Activated naive CD8-positive, alpha-beta T cell treated with anti-CD3 and anti-CD28 coated beads for 36 hours (primary cell): ENCODE measurements around the gene ESPL1. TPM values are rescaled to one million over a fixed set of nuclear protein-coding genes. Genes with fewer than 3 reads are reported as not detected.

Experiments
- DNase-seq: peaks from one replicate; pipeline ENCODE4 v3.0.0; 2021
- H3K27ac Mint-ChIP-seq: one replicate; pipeline ENCODE4 v1.8.0; 2022; ENCODE audit warnings: mild to moderate bottlenecking, moderate library complexity, mixed read lengths
- H3K27me3 Mint-ChIP-seq: one replicate; pipeline ENCODE4 v1.8.0; 2022; ENCODE audit warnings: mild to moderate bottlenecking, mixed read lengths
- H3K36me3 Mint-ChIP-seq: one replicate; pipeline ENCODE4 v1.8.0; 2021; ENCODE audit warnings: mild to moderate bottlenecking, mixed read lengths
- H3K4me1 Mint-ChIP-seq: one replicate; pipeline ENCODE4 v1.8.0; 2021; ENCODE audit warnings: mixed read lengths
- H3K4me3 Mint-ChIP-seq: one replicate; pipeline ENCODE4 v1.8.0; 2022; ENCODE audit warnings: mild to moderate bottlenecking, moderate library complexity, mixed read lengths
- H3K9me3 Mint-ChIP-seq: one replicate; pipeline ENCODE4 v1.8.0; 2022; ENCODE audit warnings: mixed read lengths
- total RNA-seq, 2 experiments: library from RNA; stranded (reverse); gene quantifications; one replicate each; pipeline ENCODE4 v1.2.3, GENCODE V29; 2021

ESPL1 gene
- total RNA-seq, 2 experiments from 2014 or later = 66.3 to 67.7 TPM

DNA sequence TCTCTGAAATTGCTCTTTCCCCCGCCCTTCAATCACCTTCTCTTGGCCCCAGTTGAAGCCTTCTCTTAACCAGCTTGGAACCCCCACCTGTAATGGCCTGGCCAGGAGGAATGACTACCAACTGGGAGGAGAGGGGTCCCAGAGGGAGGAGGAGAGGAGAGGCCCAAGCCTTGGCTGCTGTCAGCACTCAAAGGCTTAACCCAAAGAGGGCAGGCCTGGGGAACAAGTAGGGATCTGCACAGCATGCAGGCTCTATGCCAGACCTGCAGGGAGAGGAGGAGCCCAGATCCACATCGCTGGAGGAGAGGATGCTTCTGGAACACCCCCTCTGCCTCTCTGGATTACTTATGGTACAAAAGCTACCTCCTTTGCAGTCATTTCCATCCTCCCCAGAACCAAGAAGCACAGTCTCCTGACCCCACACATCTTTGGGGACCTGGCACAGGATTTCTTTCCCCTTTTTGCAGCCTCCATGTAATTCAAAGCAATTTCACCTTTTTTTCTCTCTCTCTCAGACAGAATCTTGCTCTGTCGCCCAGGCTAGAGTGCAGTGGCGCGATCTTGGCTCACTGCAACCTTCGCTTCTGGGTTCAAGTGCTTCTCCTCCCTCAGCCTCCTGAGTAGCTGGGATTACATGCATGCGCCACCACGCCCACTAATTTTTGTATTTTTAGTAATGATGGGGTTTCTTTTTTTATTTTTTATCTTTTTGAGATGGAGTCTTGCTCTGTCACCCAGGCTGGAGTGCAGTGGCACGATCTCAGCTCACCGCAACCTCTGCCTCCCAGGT lies 42.3 kb upstream of the ESPL1 start:
- Mint-ChIP-seq H3K4me3 (no peak overlapping the region), H3K9me3 (no peaks in the 10 kb centered on the region), H3K27ac (peak overlapping the region; percentile 87), H3K36me3 (peaks cover 10% of the 10 kb centered on the region), H3K4me1 (peaks cover 58% of the 10 kb centered on the region), H3K27me3 (no peaks in the 10 kb centered on the region)
- DNase-seq = no peak

DNA sequence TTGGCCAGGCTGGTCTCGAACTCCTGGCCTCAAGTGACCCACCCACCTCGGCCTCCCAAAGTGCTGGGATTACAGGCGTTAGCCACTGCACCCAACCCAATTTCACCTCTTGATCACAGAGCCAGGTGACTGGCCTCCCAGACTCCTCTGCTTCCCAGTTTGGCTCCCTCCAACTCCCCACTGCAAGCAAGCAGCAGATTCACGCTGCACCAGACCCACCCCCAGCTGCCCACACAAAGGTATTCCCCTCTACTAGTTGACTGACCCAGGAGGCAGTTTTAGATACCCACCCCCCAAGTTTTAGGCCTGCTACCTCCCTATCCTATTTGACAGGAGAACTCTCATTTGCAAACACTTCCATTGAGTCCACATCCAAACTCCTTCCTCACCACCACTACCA lies 41.3 kb upstream of the ESPL1 start:
- H3K27ac Mint-ChIP-seq = no peak overlapping the region
- no peaks in the 10 kb centered on the region for H3K27me3 Mint-ChIP-seq
- peaks cover 59% of the 10 kb centered on the region for H3K4me1 Mint-ChIP-seq
- H3K4me3 Mint-ChIP-seq = no peak overlapping the region
- H3K36me3 Mint-ChIP-seq = peaks cover 10% of the 10 kb centered on the region
- DNase-seq = no peak
- no peaks in the 10 kb centered on the region for H3K9me3 Mint-ChIP-seq

DNA sequence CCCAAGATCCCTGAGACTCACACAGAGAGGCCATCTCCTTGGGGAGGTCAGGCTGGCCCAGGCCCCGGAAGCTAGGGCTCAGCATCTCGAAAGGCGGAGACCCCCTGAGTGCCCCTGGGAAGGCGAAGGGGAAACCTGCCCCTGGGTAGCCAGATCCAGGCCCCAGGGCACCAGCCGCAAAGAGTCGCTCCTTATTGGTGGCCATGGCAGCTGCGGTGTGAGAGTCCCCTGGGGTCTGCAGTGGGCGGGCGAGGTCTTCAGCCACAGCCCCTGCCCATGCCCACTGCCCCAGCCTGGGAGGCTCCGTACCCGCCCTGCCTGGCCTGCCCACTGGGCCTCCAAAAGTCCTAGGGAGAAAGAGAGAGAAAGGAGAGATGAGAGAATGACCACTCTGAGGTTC lies 40.8 kb upstream of the ESPL1 start:
- Mint-ChIP-seq H3K4me1 (peaks cover 57% of the 10 kb centered on the region), H3K27me3 (no peaks in the 10 kb centered on the region), H3K36me3 (peaks cover 10% of the 10 kb centered on the region), H3K9me3 (no peaks in the 10 kb centered on the region), H3K4me3 (no peak overlapping the region), H3K27ac (no peak overlapping the region)
- DNase-seq = no peak

DNA sequence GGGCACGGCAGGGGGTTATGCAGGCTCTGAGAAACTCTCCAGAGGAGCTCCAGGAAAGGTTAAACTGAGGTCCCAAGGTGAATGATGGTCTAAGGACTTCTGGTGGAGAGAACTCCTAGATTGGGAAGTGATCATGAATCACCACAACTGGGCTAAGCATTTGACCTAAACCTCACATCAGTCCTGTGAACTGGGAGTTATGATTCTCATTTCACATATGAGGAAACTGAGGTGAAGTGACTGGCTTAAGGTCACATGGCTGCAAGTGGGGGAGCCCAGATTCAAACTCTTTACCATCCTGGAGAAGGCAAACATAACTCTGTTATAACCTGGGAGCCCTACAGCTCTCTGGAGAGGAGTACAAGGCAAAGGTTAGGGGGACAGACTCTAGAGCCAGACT lies 40.3 kb upstream of the ESPL1 start:
- H3K9me3 Mint-ChIP-seq = no peaks in the 10 kb centered on the region
- peaks cover 57% of the 10 kb centered on the region for H3K4me1 Mint-ChIP-seq
- no peak for DNase-seq
- peaks cover 10% of the 10 kb centered on the region for H3K36me3 Mint-ChIP-seq
- no peaks in the 10 kb centered on the region for H3K27me3 Mint-ChIP-seq
- H3K27ac Mint-ChIP-seq = no peak overlapping the region
- H3K4me3 Mint-ChIP-seq = no peak overlapping the region

DNA sequence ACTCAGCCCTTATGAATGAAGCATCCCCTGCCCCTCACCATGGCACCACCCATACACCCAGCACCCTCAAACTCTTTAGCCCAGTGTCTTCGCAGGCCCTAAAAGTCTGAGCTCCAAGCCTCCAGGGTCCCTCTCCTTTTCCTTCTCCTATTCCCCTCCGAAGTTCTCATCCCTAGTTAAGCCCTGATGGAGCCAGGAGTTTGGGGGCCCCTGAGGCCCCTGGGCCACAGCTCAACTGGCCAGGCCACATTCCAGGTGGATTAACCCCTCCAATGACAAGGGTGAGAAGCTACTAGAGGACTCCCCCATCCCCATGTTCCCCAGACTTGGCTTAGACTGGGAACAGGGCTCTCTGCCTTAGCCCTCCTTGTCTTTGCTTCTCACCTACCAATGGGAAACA lies 38.6 kb upstream of the ESPL1 start:
- Mint-ChIP-seq H3K36me3 (peaks cover 10% of the 10 kb centered on the region), H3K4me1 (peaks cover 55% of the 10 kb centered on the region), H3K27me3 (no peaks in the 10 kb centered on the region), H3K9me3 (no peaks in the 10 kb centered on the region), H3K27ac (no peak overlapping the region), H3K4me3 (peak overlapping the region; percentile 13)
- DNase-seq = no peak

DNA sequence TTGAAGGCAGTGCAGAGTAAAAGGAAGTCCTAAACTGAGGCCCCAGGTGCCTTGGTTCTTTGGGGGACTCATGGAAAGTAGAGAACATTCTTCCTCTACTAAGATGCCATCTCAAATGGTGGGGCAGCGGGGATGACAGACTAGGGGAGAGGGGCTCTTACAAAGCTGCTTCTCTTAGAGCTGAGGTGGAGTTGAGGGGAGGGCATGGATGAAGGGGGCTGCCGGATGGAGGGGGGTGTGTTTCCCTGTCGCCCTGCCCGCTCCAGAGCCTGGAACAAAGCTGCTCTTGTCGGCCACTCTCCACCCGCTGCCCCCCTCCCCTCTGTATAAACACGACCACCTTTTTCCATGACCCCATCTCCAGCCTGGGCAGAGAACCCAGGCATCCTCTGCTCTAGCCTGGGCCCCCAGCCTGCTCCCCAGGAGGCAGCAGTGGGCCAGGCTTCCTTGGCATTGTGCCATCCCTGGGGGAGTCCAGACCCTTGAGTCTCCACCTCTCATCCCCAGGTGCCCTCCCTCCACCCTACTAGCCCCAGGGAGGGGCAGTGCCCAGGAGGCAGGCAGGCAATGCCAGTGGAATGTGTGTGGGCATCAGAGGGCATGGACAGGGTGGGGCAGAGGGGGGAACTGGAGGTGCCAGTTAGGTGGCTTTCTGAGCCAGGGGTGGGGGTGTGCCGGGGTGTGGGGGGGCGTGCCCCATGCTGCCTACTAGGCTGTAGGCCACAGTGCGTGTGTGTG lies 37.8 kb upstream of the ESPL1 start:
- DNase-seq = no peak
- H3K9me3 Mint-ChIP-seq = no peaks in the 10 kb centered on the region
- H3K27me3 Mint-ChIP-seq = no peaks in the 10 kb centered on the region
- H3K4me3 Mint-ChIP-seq = peak overlapping the region; percentile 13
- H3K4me1 Mint-ChIP-seq = peaks cover 55% of the 10 kb centered on the region
- H3K27ac Mint-ChIP-seq = no peak overlapping the region
- peaks cover 6% of the 10 kb centered on the region for H3K36me3 Mint-ChIP-seq

DNA sequence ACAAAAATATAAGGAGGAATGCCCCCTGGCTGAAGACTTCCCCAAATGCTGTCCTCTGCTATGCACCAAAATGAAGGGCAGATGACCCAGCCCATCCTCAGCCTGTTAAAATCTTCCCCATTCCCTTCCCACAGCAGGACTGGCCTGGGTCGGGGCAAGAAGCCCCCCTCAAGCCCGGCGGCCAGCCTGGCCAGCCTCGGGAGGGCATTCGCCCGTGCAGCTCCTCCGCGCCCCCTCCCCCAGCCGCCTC lies 36.5 kb upstream of the ESPL1 start:
- H3K4me1 Mint-ChIP-seq = peaks cover 61% of the 10 kb centered on the region
- no peaks in the 10 kb centered on the region for H3K9me3 Mint-ChIP-seq
- peaks cover 4% of the 10 kb centered on the region for H3K36me3 Mint-ChIP-seq
- no peaks in the 10 kb centered on the region for H3K27me3 Mint-ChIP-seq
- peak overlapping the region; percentile 72 for H3K4me3 Mint-ChIP-seq
- H3K27ac Mint-ChIP-seq = peak overlapping the region; percentile 14
- DNase-seq = no peak

DNA sequence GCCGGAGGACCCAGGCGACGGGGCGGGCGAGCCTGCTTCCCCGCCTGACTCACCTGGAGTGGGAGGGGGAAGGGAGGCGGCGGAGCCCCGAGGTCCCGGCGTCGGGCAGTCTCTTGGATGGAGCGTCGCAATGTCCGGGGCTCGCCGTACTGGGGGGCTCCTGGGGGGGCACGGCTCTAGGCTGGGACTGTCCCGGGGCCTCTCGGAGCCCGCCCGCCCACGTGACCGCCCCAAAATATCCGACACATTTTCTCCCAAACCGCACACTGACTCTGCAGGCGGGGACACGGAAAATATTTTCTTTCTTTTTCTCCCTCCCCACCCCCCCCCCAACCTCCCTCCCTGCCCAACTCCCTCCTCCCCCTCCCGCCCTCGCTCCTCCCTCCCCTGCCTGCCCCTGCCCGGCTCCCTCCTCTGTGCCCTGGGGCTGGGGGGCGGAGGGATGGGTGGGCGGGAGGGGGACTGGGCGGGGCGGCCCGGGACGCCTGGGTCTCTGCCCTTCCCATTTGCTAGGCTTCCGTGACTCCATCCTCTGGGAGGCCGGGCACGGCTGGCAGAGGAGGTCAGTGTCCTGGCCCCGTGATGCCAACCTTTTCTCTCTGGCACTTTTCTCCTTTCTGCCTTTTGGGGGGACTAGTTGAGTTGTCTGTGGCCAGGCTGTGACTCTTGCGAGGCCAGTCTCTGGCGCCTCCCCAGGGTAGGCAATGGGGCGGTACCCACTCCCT lies 36.0 kb upstream of the ESPL1 start, which contains the start of gene RARG:
RARG (minus strand) TSS at position 289 of the 725 bp plus-strand sequence. CDS start 4,664 bp downstream, outside the sequence.
- H3K27ac Mint-ChIP-seq = peak within 1 kb of the TSS; percentile 79
- H3K4me1 Mint-ChIP-seq = peaks cover 62% of the 10 kb centered on the region
- H3K36me3 Mint-ChIP-seq = peaks cover under 1% of the 10 kb centered on the region
- DNase-seq = peak; percentile 75
- no peaks in the 10 kb centered on the region for H3K27me3 Mint-ChIP-seq
- peak within 1 kb of the TSS; percentile 83 for H3K4me3 Mint-ChIP-seq
- no peaks in the 10 kb centered on the region for H3K9me3 Mint-ChIP-seq

DNA sequence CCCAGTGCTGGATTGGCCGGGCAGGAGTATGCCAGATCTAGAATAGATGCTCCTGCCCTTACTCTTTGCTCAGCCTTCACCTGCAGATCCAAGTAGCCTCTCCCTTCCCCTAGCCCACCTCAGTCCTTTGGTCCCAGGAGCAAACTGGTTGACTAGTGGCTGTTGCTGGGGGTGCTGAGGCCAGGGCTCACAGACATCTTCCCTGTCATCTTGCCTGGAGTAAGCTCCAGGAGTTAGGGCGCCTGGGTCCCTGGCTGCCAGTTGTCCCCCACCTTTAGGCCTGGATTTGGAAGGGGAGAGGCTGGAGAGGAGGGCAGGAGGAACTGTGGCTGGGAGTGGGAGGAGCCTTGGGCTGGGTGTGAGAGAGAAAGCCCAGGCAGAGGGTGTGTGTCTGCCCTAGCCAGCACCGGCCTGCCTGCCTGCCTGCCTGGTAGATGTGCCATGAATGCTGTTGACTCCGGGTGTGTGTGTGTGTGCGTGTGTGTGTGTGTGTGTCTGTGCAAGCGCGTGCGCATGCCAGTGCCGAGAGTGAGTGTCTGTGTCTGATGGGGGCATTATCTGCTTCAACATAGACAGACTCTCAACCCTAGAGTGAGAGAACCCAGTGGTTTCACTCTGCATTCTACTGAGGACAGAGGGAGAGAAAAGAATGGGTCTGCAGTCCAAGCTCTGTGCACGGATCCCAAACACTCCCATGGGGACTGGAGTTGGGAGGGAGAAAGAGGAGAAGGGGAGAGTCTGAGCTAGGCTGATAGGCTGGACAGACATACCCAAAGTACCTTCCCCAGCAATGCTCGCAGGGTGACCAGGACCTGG lies 35.2 kb upstream of the ESPL1 start:
- DNase-seq = peak; percentile 53
- no peaks in the 10 kb centered on the region for H3K9me3 Mint-ChIP-seq
- H3K27me3 Mint-ChIP-seq = no peaks in the 10 kb centered on the region
- H3K4me3 Mint-ChIP-seq = peak overlapping the region; percentile 83
- H3K36me3 Mint-ChIP-seq = no peaks in the 10 kb centered on the region
- peak overlapping the region; percentile 79 for H3K27ac Mint-ChIP-seq
- peaks cover 64% of the 10 kb centered on the region for H3K4me1 Mint-ChIP-seq

DNA sequence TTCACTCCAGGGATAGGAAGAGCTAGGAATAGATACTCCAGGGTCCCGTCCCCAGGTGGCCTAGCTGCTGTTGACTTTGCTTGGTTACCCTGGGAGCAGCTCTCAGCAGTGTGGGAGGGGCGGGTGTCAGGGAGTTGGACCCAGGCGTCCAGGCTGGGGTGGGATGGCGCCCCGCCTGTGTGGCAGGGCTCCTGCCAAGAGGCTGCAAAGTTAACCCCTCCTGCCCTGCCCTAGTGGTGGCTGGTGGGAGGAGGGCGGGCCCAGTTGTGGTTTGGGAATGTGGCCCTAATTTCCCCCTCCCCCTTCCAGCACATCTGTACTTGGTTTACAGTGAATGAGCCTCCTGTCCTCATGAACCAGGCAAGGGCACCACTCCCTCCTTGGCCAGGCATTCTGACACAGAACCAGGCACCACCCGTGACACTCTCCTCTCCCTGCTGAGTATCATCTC lies 34.4 kb upstream of the ESPL1 start:
- H3K4me3 Mint-ChIP-seq = peak overlapping the region; percentile 83
- H3K27ac Mint-ChIP-seq = no peak overlapping the region
- H3K4me1 Mint-ChIP-seq = peaks cover 59% of the 10 kb centered on the region

DNA sequence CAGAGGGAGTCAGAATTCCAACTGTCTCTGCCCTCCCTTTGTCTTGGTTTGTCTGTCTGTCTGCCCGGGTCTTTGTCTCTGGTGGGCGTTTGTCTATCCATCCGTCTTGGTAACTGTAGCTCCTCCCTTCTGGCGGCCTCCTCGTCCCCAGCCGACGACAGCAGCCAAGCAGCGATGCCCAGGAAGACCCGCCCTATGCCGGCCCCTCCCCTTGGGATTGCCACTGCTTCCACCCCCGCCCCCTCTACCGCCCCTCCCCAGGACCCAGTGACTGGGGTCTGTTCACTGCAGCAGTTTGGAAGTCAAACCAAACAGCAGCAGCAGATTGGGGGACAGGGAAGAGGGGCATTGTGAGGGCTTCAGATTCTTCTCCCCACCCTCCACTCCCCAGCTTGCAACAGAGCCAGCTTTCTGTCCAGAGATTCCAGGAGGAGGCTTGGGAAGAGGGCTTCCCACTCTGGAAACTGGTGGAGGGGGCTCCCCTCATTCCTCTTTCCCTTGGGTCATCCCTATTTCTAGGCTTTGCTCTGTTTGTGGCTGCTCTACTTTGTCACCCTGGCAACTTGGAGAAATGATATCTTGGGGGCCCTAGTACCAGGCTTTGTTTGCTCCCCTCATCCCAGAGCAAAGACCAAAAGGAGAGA lies 33.7 kb upstream of the ESPL1 start:
- no peak overlapping the region for H3K4me3 Mint-ChIP-seq
- no peaks in the 10 kb centered on the region for H3K36me3 Mint-ChIP-seq
- no peak for DNase-seq
- H3K27ac Mint-ChIP-seq = no peak overlapping the region
- no peaks in the 10 kb centered on the region for H3K27me3 Mint-ChIP-seq
- peaks cover 59% of the 10 kb centered on the region for H3K4me1 Mint-ChIP-seq
- H3K9me3 Mint-ChIP-seq = no peaks in the 10 kb centered on the region

More for the DNA sequence above, 34.4 kb upstream of the ESPL1 start:
- no peak for DNase-seq
- no peaks in the 10 kb centered on the region for H3K9me3 Mint-ChIP-seq
- H3K27me3 Mint-ChIP-seq = no peaks in the 10 kb centered on the region
- H3K36me3 Mint-ChIP-seq = no peaks in the 10 kb centered on the region

DNA sequence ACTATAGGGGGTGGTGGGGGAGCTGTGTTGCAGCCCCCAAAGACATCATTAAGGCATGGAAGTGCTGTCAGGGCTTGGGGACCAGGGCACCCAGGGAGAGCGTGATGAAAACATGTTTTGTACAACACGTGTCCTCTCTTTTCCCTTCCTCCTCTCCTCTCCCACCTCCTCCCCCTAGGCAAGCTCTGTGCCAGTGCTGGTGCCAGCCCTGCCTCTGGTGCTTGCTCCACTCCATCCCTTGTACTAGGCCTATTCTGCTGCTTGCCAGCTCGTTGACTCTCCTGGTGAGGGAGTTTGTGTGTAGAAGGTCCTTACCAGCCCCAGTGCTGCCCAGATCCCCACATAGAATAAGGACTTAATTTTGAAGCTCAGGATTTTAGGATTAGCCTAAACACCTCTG lies 32.9 kb upstream of the ESPL1 start:
- Mint-ChIP-seq H3K27ac (no peak overlapping the region), H3K36me3 (no peaks in the 10 kb centered on the region), H3K4me1 (peaks cover 53% of the 10 kb centered on the region), H3K27me3 (no peaks in the 10 kb centered on the region), H3K4me3 (no peak overlapping the region), H3K9me3 (no peaks in the 10 kb centered on the region)
- DNase-seq = no peak

DNA sequence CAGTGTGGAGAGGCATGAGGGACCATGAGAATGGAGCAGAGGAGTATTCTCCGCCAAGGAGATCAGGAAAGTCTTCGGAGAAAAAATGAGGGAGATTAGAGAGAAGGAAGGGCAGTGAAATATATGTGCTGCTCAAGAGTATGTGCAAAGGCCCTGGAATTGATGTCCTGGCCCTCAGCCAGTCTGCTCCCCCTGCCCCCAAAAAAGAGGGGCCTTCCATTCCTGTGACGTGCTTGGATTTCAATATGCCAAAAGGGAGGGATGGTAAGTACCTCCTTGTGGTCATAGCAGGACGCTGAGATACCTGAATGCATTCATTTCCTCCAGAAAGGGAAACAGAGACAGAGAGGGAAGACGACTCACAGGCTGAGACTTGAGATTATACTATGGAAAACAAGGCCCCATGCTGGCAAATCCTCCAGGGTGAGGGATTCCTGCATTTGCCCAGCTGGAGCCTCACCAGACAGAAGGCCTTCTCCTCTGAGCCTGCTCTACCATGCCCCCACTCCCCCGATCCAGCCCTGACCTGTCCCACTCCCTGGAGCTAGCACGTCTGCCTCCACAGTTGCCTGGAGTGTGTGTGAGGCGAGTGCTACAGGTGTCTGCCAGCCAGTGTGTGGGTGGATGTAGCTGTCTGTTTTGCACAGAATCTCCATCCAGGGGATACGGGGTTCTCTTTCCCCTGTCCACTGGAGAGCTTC lies 32.2 kb upstream of the ESPL1 start:
- H3K9me3 Mint-ChIP-seq = no peaks in the 10 kb centered on the region
- H3K27ac Mint-ChIP-seq = peak overlapping the region; percentile 77
- no peaks in the 10 kb centered on the region for H3K36me3 Mint-ChIP-seq
- no peak for DNase-seq
- peaks cover 51% of the 10 kb centered on the region for H3K4me1 Mint-ChIP-seq
- H3K4me3 Mint-ChIP-seq = peak overlapping the region; percentile 1
- H3K27me3 Mint-ChIP-seq = no peaks in the 10 kb centered on the region
